Measurements from ENCODE around the gene FXYD5.

DNA sequence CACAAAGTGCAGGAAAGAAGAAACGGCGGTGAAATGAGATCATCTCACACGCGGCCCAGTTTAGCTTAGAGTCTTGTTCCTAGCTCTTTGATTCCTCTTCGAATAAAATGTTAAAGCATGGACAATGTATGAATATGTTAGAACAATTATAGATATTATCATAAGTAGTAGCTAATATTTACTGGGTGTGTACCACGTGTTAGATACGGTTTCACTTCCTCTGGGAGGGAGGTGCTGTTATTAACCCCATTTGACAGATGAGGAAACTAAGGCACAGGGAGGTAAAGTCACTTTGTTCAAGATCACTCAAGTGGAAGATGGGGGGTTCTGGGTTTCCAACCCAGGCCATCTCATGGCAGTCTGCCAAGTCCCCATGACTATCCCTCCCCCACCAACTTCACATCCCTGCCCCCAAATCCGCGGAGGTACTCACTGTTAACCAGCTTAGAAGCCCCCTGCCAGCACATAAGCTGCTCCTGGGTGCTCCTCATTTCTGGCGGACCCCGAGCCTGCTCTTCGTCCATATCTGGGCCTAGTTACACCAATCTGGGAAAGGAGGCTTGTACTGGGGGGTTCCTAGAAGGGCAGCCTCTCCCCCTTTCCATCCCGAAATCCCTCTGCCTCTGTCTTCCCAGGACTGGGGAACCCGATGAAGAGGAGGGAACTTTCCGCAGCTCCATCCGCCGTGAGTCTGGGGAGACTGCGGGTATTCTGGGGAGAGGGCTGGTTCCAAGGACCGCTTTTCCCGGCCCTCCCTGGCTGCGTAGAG lies 12.5 kb upstream of the FXYD5 start:
- TF ChIP-seq, protein P1, sequence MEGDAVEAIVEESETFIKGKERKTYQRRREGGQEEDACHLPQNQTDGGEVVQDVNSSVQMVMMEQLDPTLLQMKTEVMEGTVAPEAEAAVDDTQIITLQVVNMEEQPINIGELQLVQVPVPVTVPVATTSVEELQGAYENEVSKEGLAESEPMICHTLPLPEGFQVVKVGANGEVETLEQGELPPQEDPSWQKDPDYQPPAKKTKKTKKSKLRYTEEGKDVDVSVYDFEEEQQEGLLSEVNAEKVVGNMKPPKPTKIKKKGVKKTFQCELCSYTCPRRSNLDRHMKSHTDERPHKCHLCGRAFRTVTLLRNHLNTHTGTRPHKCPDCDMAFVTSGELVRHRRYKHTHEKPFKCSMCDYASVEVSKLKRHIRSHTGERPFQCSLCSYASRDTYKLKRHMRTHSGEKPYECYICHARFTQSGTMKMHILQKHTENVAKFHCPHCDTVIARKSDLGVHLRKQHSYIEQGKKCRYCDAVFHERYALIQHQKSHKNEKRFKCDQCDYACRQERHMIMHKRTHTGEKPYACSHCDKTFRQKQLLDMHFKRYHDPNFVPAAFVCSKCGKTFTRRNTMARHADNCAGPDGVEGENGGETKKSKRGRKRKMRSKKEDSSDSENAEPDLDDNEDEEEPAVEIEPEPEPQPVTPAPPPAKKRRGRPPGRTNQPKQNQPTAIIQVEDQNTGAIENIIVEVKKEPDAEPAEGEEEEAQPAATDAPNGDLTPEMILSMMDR (IDR thresholded peaks at IDR 0.05): no peak
- TF ChIP-seq EZH2 (IDR thresholded peaks at IDR 0.05; ENCODE audit: borderline replicate concordance, insufficient read depth, low read depth, low read length, poor library complexity, severe bottlenecking): no peak

Data from B cell (primary cell).